ACC112 (cell line): ENCODE data around the gene ANKRD44.

ENCODE experiments used
- H2AFZ ChIP-seq: fragments of 200-600 bp; sonication (generic); one replicate; pipeline ENCODE4 v1.6.0; 2017; ENCODE audit warnings: antibody characterized with exemption, low read length; ENCODE audit not compliant: unreplicated experiment
- H3K27ac ChIP-seq: fragments of 200-600 bp; sonication (generic); 2 replicates; pipeline ENCODE4 v1.5.1; 2014; ENCODE audit warnings: low read depth, mild to moderate bottlenecking, antibody characterized with exemption, low read length, moderate library complexity
- H3K27me3 ChIP-seq: fragments of 200-600 bp; sonication (generic); 2 replicates; pipeline ENCODE4 v1.6.1; 2014; ENCODE audit warnings: mild to moderate bottlenecking, antibody characterized with exemption, low read length, moderate library complexity, mixed read lengths; ENCODE audit not compliant: insufficient read depth
- H3K36me3 ChIP-seq: fragments of 200-600 bp; sonication (generic); 2 replicates; pipeline ENCODE4 v1.6.1; 2016; ENCODE audit warnings: mild to moderate bottlenecking, antibody characterized with exemption, low read length, moderate library complexity, mixed read lengths; ENCODE audit not compliant: insufficient read depth
- H3K4me1 ChIP-seq: fragments of 200-600 bp; sonication (generic); one replicate; pipeline ENCODE4 v1.6.1; 2016; ENCODE audit warnings: low read length, mixed read lengths; ENCODE audit not compliant: insufficient read depth, unreplicated experiment, control insufficient read depth
- H3K4me3 ChIP-seq: fragments of 200-600 bp; sonication (generic); 2 replicates; pipeline ENCODE4 v1.5.1; 2014; ENCODE audit warnings: mild to moderate bottlenecking, low read depth, low read length
- H3K79me2 ChIP-seq: fragments of 200-600 bp; sonication (generic); one replicate; pipeline ENCODE4 v1.6.0; 2016; ENCODE audit warnings: low read length; ENCODE audit not compliant: control insufficient read depth, unreplicated experiment, insufficient read depth

Gene ANKRD44

GRCh38 chr2:197113275-197113711 is 197.3 kb downstream of the ANKRD44 start:
- H3K79me2 ChIP-seq: no peaks in the 10 kb centered on the region
- H3K27me3 ChIP-seq: no peaks in the 10 kb centered on the region
- H3K4me1 ChIP-seq: peaks cover 16% of the 10 kb centered on the region
- H3K27ac ChIP-seq: no peak overlapping the region
- H3K4me3 ChIP-seq: no peak overlapping the region
- H2AFZ ChIP-seq: peak overlapping the region; percentile 23
- no peaks in the 10 kb centered on the region for H3K36me3 ChIP-seq

- Histone ChIP-seq H3K27ac (peak overlapping the region; percentile 71), H3K79me2 (no peaks in the 10 kb centered on the region), H3K36me3 (no peaks in the 10 kb centered on the region), H3K4me1 (peaks cover 32% of the 10 kb centered on the region), H2AFZ (no peak overlapping the region), H3K4me3 (no peak overlapping the region), H3K27me3 (no peaks in the 10 kb centered on the region)
Observed at GRCh38 chr2:197109326-197109725, 201.3 kb downstream of the ANKRD44 start.

- H3K27ac ChIP-seq: peak overlapping the region; percentile 86
- no peak overlapping the region for H3K4me3 ChIP-seq
- H3K4me1 ChIP-seq: peaks cover 32% of the 10 kb centered on the region
- no peaks in the 10 kb centered on the region for H3K79me2 ChIP-seq
- H3K36me3 ChIP-seq: no peaks in the 10 kb centered on the region
- no peaks in the 10 kb centered on the region for H3K27me3 ChIP-seq
- no peak overlapping the region for H2AFZ ChIP-seq
Observed at GRCh38 chr2:197108758-197109157, 201.8 kb downstream of the ANKRD44 start.

- H3K4me3 ChIP-seq: peak overlapping the region; percentile 6; the same call in 1 of the 2 replicates
- no peaks in the 10 kb centered on the region for H3K27me3 ChIP-seq
- no peaks in the 10 kb centered on the region for H3K36me3 ChIP-seq
- H3K4me1 ChIP-seq: peaks cover 32% of the 10 kb centered on the region
- H3K27ac ChIP-seq: peak overlapping the region; percentile 86
- no peaks in the 10 kb centered on the region for H3K79me2 ChIP-seq
- H2AFZ ChIP-seq: no peak overlapping the region
Observed at GRCh38 chr2:197107291-197108269, 203.0 kb downstream of the ANKRD44 start.

GRCh38 chr2:197103363-197103762 is 207.2 kb downstream of the ANKRD44 start:
- no peaks in the 10 kb centered on the region for H3K79me2 ChIP-seq
- H3K36me3 ChIP-seq: no peaks in the 10 kb centered on the region
- no peak overlapping the region for H3K4me3 ChIP-seq
- H3K4me1 ChIP-seq: peaks cover 23% of the 10 kb centered on the region
- H2AFZ ChIP-seq: no peak overlapping the region
- no peak overlapping the region for H3K27ac ChIP-seq
- H3K27me3 ChIP-seq: no peaks in the 10 kb centered on the region

- H3K79me2 ChIP-seq: no peaks in the 10 kb centered on the region
- H3K36me3 ChIP-seq: no peaks in the 10 kb centered on the region
Observed at GRCh38 chr2:197102231-197102630, 208.3 kb downstream of the ANKRD44 start.

GRCh38 chr2:197101519-197101918 is 209.1 kb downstream of the ANKRD44 start:
- Histone ChIP-seq H3K27ac (no peak overlapping the region), H3K4me1 (peaks cover 18% of the 10 kb centered on the region), H3K4me3 (no peak overlapping the region), H3K27me3 (no peaks in the 10 kb centered on the region), H3K79me2 (no peaks in the 10 kb centered on the region), H3K36me3 (no peaks in the 10 kb centered on the region), H2AFZ (no peak overlapping the region)

More at GRCh38 chr2:197102231-197102630, 208.3 kb downstream of the ANKRD44 start:
- Histone ChIP-seq H3K4me1 (peaks cover 22% of the 10 kb centered on the region), H2AFZ (no peak overlapping the region), H3K27me3 (no peaks in the 10 kb centered on the region), H3K4me3 (no peak overlapping the region), H3K27ac (no peak overlapping the region)

GRCh38 chr2:197097578-197098366 is 212.8 kb downstream of the ANKRD44 start:
- Histone ChIP-seq H3K27ac (0 out of 2 replicates have a peak overlapping the region, but pooled peaks have one; percentile 14), H3K79me2 (no peaks in the 10 kb centered on the region), H3K36me3 (no peaks in the 10 kb centered on the region), H2AFZ (peak overlapping the region; percentile 64), H3K4me3 (no peak overlapping the region), H3K27me3 (no peaks in the 10 kb centered on the region), H3K4me1 (peaks cover 18% of the 10 kb centered on the region)

GRCh38 chr2:197096649-197097048 is 213.9 kb downstream of the ANKRD44 start:
- H3K27ac ChIP-seq: no peak overlapping the region
- H2AFZ ChIP-seq: no peak overlapping the region
- H3K4me3 ChIP-seq: no peak overlapping the region
- peaks cover 19% of the 10 kb centered on the region for H3K4me1 ChIP-seq
- no peaks in the 10 kb centered on the region for H3K79me2 ChIP-seq
- H3K27me3 ChIP-seq: no peaks in the 10 kb centered on the region
- H3K36me3 ChIP-seq: no peaks in the 10 kb centered on the region

GRCh38 chr2:197092431-197092830 is 218.1 kb downstream of the ANKRD44 start:
- Histone ChIP-seq H3K36me3 (no peaks in the 10 kb centered on the region), H3K4me3 (no peak overlapping the region), H3K79me2 (no peaks in the 10 kb centered on the region), H3K27me3 (no peaks in the 10 kb centered on the region), H2AFZ (no peak overlapping the region), H3K27ac (no peak overlapping the region), H3K4me1 (peaks cover 12% of the 10 kb centered on the region)
